ENCODE measurements around the gene STAT1.

DNA sequence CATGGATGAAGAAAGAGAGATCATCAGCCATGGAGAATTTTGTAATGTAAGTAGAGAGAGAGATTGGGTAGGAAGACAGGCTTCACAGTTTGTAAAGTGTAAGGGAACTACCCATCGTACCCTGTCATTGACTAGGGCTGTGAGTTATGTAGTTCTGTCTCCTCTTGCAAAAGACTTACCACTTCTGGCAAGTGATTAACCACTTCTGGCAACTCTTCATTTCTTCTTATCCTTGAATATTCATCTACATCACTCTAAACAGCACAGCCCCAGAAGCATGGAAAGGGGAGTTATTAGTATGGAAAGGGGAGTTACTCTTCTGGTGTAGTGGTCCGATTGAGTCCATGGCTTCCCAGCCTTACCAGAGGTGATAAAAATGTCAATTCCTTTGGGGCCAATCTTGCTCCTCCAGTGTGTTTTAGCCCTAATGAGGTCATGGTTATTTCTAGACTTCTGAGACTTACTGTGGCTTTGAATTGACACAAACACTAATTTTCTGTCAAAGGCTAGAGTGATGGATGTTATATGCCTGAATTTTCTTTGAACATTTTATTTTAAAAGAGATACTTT lies 52.0 kb downstream of the STAT1 start:
- TF ChIP-seq EP300 (IDR thresholded peaks at IDR 0.05; ENCODE audit: low read depth), result no peak
- TF ChIP-seq, protein P1, sequence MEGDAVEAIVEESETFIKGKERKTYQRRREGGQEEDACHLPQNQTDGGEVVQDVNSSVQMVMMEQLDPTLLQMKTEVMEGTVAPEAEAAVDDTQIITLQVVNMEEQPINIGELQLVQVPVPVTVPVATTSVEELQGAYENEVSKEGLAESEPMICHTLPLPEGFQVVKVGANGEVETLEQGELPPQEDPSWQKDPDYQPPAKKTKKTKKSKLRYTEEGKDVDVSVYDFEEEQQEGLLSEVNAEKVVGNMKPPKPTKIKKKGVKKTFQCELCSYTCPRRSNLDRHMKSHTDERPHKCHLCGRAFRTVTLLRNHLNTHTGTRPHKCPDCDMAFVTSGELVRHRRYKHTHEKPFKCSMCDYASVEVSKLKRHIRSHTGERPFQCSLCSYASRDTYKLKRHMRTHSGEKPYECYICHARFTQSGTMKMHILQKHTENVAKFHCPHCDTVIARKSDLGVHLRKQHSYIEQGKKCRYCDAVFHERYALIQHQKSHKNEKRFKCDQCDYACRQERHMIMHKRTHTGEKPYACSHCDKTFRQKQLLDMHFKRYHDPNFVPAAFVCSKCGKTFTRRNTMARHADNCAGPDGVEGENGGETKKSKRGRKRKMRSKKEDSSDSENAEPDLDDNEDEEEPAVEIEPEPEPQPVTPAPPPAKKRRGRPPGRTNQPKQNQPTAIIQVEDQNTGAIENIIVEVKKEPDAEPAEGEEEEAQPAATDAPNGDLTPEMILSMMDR (IDR thresholded peaks at IDR 0.05), result no peak
- no peak for TF ChIP-seq POLR2A (IDR thresholded peaks at IDR 0.05)
